Common myeloid progenitor, CD34-positive (primary cell): ENCODE results near the gene EFCAB5.
"Not testable (repeated sequence)": the region's sequence is repeated elsewhere in the genome, so short reads cannot be mapped to it uniquely, and the experiment has no call there.

ENCODE experiments used
- CTCF ChIA-PET: fragments of 350-600 bp; sonication (Branson Sonifier 250); formaldehyde crosslinking; loops from one replicate; lab custom pipeline; 2021; ENCODE audit warnings: antibody characterized with exemption; lab: Charles Lee
- POLR2A ChIA-PET: fragments of 350-600 bp; sonication (Branson Sonifier 250); formaldehyde crosslinking; loops from one replicate; lab custom pipeline; 2021; ENCODE audit warnings: antibody characterized with exemption; lab: Charles Lee
- DNase-seq, 3 donors: peaks; one replicate each; pipeline versions ENCODE4 v3.0.0 to v3.0.0-alpha.2; 2013
- H3K27ac ChIP-seq, 2 experiments: 1 replicate in 1 of 2; 2 replicates in 1 of 2; pipeline ENCODE4 v1.7.0; 2013; ENCODE audit warnings: inconsistent platforms in 2 of 2, low read length in 2 of 2, mild to moderate bottlenecking in 2 of 2, low read depth in 1 of 2, moderate library complexity in 1 of 2; ENCODE audit not compliant: severe bottlenecking in 2 of 2, insufficient read depth in 1 of 2, poor library complexity in 1 of 2
- H3K27me3 ChIP-seq, 5 experiments: replicated peaks in 2 of 5; 1 replicate in 3 of 5; 2 replicates in 2 of 5; pipeline versions ENCODE4 v1.6.1 to v1.7.0; 2013; ENCODE audit warnings: low read length in 4 of 5, mild to moderate bottlenecking in 2 of 5, moderate library complexity in 2 of 5, inconsistent platforms in 1 of 5; ENCODE audit not compliant: insufficient read depth in 5 of 5, control insufficient read depth in 4 of 5
- H3K36me3 ChIP-seq, 4 experiments: 1 replicate in 2 of 4; 2 replicates in 2 of 4; pipeline versions ENCODE4 v1.6.1 to v1.7.0; 2013; ENCODE audit warnings: low read length in 3 of 4, control low read depth in 1 of 4, mild to moderate bottlenecking in 1 of 4; ENCODE audit not compliant: control insufficient read depth in 4 of 4, insufficient read depth in 4 of 4
- H3K4me1 ChIP-seq, 4 experiments: 1 replicate in 3 of 4; 2 replicates in 1 of 4; pipeline versions ENCODE4 v1.6.1 to v1.7.1; 2013; ENCODE audit warnings: low read length in 3 of 4, mild to moderate bottlenecking in 3 of 4, control low read depth in 1 of 4, inconsistent platforms in 1 of 4, moderate library complexity in 1 of 4; ENCODE audit not compliant: control insufficient read depth in 4 of 4, insufficient read depth in 4 of 4; ENCODE audit errors: control extremely low read depth in 1 of 4
- H3K4me3 ChIP-seq, 7 experiments: 1 replicate in 4 of 7; 2 replicates in 3 of 7; pipeline versions ENCODE4 v1.5.1 to v1.7.0; 2013; ENCODE audit warnings: mild to moderate bottlenecking in 7 of 7, low read length in 6 of 7, moderate library complexity in 6 of 7, inconsistent platforms in 2 of 7, low read depth in 2 of 7, control low read depth in 1 of 7; ENCODE audit not compliant: insufficient read depth in 4 of 7, control insufficient read depth in 1 of 7; ENCODE audit errors: extremely low read depth in 1 of 7
- H3K9me3 ChIP-seq, 5 experiments: 1 replicate in 4 of 5; 2 replicates in 1 of 5; pipeline versions ENCODE4 v1.6.1 to v1.7.1; 2013; ENCODE audit warnings: low read length in 4 of 5, mild to moderate bottlenecking in 2 of 5, inconsistent platforms in 1 of 5, low read depth in 1 of 5, moderate library complexity in 1 of 5; ENCODE audit not compliant: control insufficient read depth in 4 of 5, insufficient read depth in 2 of 5; ENCODE audit errors: control extremely low read depth in 1 of 5
- WGBS: methylation state at CpG from one replicate; pipeline ENCODE4 v1.1.5; 2013; ENCODE audit not compliant: insufficient coverage; 5-methylcytosine and 5-hydroxymethylcytosine counted together

Gene EFCAB5

GRCh38 chr17:29935909-29936308 is 5.5 kb upstream of the EFCAB5 start:
- POLR2A ChIA-PET, DNase-seq, H3K27ac ChIP-seq, H3K9me3 ChIP-seq, H3K4me1 ChIP-seq, H3K27me3 ChIP-seq, H3K4me3 ChIP-seq, H3K36me3 ChIP-seq: not testable (repeated sequence)
- WGBS = no CpG with 5 or more reads among the region's 3 CpGs
- CTCF ChIA-PET = interaction anchor here (1.4 to 9.0 kb wide), 2 partner anchors 128 to 158 kb away, joined by 3 to 163 read pairs; no protein-coding TSS in a partner anchor

GRCh38 chr17:29936724-29937123 is 4.7 kb upstream of the EFCAB5 start:
- ChIA-PET POLR2A (no interaction called here), CTCF (interaction anchor here (0.6 to 9.0 kb wide), 3 partner anchors 9 to 129 kb away, joined by 3 to 163 read pairs (median 3); no protein-coding TSS in a partner anchor)
- DNase-seq = no peak
- no peaks in the 10 kb centered on the region for H3K36me3 ChIP-seq
- WGBS = no CpG with 5 or more reads among the region's 2 CpGs
- H3K4me3 ChIP-seq = no peak overlapping the region
- no peak overlapping the region for H3K27ac ChIP-seq
- H3K9me3 ChIP-seq = no peaks in the 10 kb centered on the region
- peaks cover 0 to 1% (median under 1%) of the 10 kb centered on the region in 4 experiments for H3K4me1 ChIP-seq
- no peaks in the 10 kb centered on the region for H3K27me3 ChIP-seq

GRCh38 chr17:29945281-29945680 is 3.8 kb downstream of the EFCAB5 start:
- CTCF ChIA-PET = interaction anchor here (1.0 to 2.0 kb wide), 2 partner anchors 8 to 14 kb away, joined by 3 to 10 read pairs; partner anchors contain the start of gene SSH2
- Histone ChIP-seq H3K4me1 (peaks cover 12 to 21% (median 15%) of the 10 kb centered on the region in 4 experiments), H3K27ac (no peak overlapping the region), H3K4me3 (no peak overlapping the region), H3K36me3 (no peaks in the 10 kb centered on the region), H3K27me3 (no peaks in the 10 kb centered on the region), H3K9me3 (no peaks in the 10 kb centered on the region)
- no CpG with 5 or more reads among the region's 2 CpGs for WGBS
- DNase-seq = no peak
- POLR2A ChIA-PET = no interaction called here

- H3K27me3 ChIP-seq = no peaks in the 10 kb centered on the region
- peak; percentile 43 to 93 (median 85) for DNase-seq
- H3K4me1 ChIP-seq = peaks cover 12 to 21% (median 15%) of the 10 kb centered on the region in 4 experiments
- WGBS = 40% methylated on average over 1 of the region's 3 CpGs
- peaks cover 0 to 5% (median 0%) of the 10 kb centered on the region in 5 experiments for H3K9me3 ChIP-seq
- H3K27ac ChIP-seq = peak overlapping the region in 1 of 2 experiments; percentile 74
- ChIA-PET POLR2A (interaction anchor here (0.9 kb wide), 1 partner anchor 15 kb away, joined by 3 read pairs; no protein-coding TSS in a partner anchor), CTCF (interaction anchor here (0.6 to 3.0 kb wide), 8 partner anchors 10 to 309 kb away, joined by 3 to 14 read pairs (median 3); partner anchors contain the start of gene SSH2)
- no peaks in the 10 kb centered on the region for H3K36me3 ChIP-seq
- H3K4me3 ChIP-seq = peak overlapping the region in 1 of 7 experiments; percentile 5
These were observed 7.2 kb downstream of the EFCAB5 start for GRCh38 chr17:29948448-29949215.

- Histone ChIP-seq H3K36me3 (no peaks in the 10 kb centered on the region), H3K9me3 (peaks cover 0 to 13% (median 7%) of the 10 kb centered on the region in 5 experiments), H3K27ac (no peak overlapping the region), H3K27me3 (no peaks in the 10 kb centered on the region), H3K4me1 (peaks cover 12 to 21% (median 15%) of the 10 kb centered on the region in 4 experiments), H3K4me3 (no peak overlapping the region)
- CTCF ChIA-PET = interaction anchor here (1.2 to 3.0 kb wide), 3 partner anchors 18 to 155 kb away, joined by 3 to 14 read pairs (median 3); partner anchors contain the start of gene SSH2
- DNase-seq = peak in 2 of 3 donors; percentile 19 to 35
- POLR2A ChIA-PET = no interaction called here
These were observed 8.3 kb downstream of the EFCAB5 start for GRCh38 chr17:29949696-29950095.

GRCh38 chr17:29954405-29954804 is 13.0 kb downstream of the EFCAB5 start:
- 94% methylated on average over 3 of the region's 4 CpGs for WGBS
- CTCF ChIA-PET = no interaction called here
- POLR2A ChIA-PET = no interaction called here

GRCh38 chr17:29956225-29956624 is 14.8 kb downstream of the EFCAB5 start:
- Histone ChIP-seq H3K4me1 (no peaks in the 10 kb centered on the region), H3K27ac (no peak overlapping the region), H3K4me3 (no peak overlapping the region), H3K36me3 (no peaks in the 10 kb centered on the region), H3K27me3 (no peaks in the 10 kb centered on the region), H3K9me3 (peaks cover 0 to 13% (median 7%) of the 10 kb centered on the region in 5 experiments)
- ChIA-PET CTCF (interaction anchor here (1.6 kb wide), 1 partner anchor 25 kb away, joined by 6 read pairs; no protein-coding TSS in a partner anchor), POLR2A (no interaction called here)
- peak in 2 of 3 donors; percentile 24 to 33 for DNase-seq

More at GRCh38 chr17:29954405-29954804, 13.0 kb downstream of the EFCAB5 start:
- Histone ChIP-seq H3K4me1 (peaks cover 0 to 6% (median 5%) of the 10 kb centered on the region in 4 experiments), H3K36me3 (no peaks in the 10 kb centered on the region), H3K27ac (no peak overlapping the region), H3K9me3 (peaks cover 0 to 13% (median 7%) of the 10 kb centered on the region in 5 experiments), H3K4me3 (no peak overlapping the region), H3K27me3 (no peaks in the 10 kb centered on the region)
- DNase-seq = no peak
